Epithelial cell of prostate (primary cell): ENCODE data around the gene NTRK2.

Experiments used
- DNase-seq: peaks from one replicate; pipeline ENCODE4 v3.0.0-alpha.2; 2011; ENCODE audit warnings: low read depth, low spot score
- H3K27ac ChIP-seq: fragments of 450-650 bp; 2 replicates; pipeline ENCODE4 v1.5.1; 2017; ENCODE audit warnings: mild to moderate bottlenecking

Gene NTRK2

GRCh38 chr9:84722388-84722989 lies 53.0 kb downstream of the NTRK2 start:
- H3K27ac ChIP-seq: no peak overlapping the region
- no peak for DNase-seq

GRCh38 chr9:84723426-84723825 lies 53.9 kb downstream of the NTRK2 start:
- DNase-seq: no peak
- H3K27ac ChIP-seq: no peak overlapping the region

GRCh38 chr9:84731696-84732095 lies 62.2 kb downstream of the NTRK2 start:
- DNase-seq: no peak

GRCh38 chr9:84736081-84736480 lies 66.6 kb downstream of the NTRK2 start:
- DNase-seq: no peak
- no peak overlapping the region for H3K27ac ChIP-seq

More at GRCh38 chr9:84731696-84732095, 62.2 kb downstream of the NTRK2 start:
- no peak overlapping the region for H3K27ac ChIP-seq

GRCh38 chr9:84736536-84736935 lies 67.0 kb downstream of the NTRK2 start:
- no peak for DNase-seq
- H3K27ac ChIP-seq: no peak overlapping the region

GRCh38 chr9:84738353-84738752 lies 68.8 kb downstream of the NTRK2 start:
- DNase-seq: no peak
- no peak overlapping the region for H3K27ac ChIP-seq

- DNase-seq: no peak
- H3K27ac ChIP-seq: no peak overlapping the region
Observed at GRCh38 chr9:84742261-84742660, 72.7 kb downstream of the NTRK2 start.

- no peak for DNase-seq
- H3K27ac ChIP-seq: no peak overlapping the region
Observed at GRCh38 chr9:84744195-84744594, 74.7 kb downstream of the NTRK2 start.

- DNase-seq: no peak
Observed at GRCh38 chr9:84744726-84745125, 75.2 kb downstream of the NTRK2 start.

GRCh38 chr9:84748112-84748511 lies 78.6 kb downstream of the NTRK2 start:
- no peak overlapping the region for H3K27ac ChIP-seq
- DNase-seq: no peak

More at GRCh38 chr9:84744726-84745125, 75.2 kb downstream of the NTRK2 start:
- no peak overlapping the region for H3K27ac ChIP-seq

- peak; percentile 37 for DNase-seq
- no peak overlapping the region for H3K27ac ChIP-seq
Observed at GRCh38 chr9:84750152-84750865, 80.8 kb downstream of the NTRK2 start.

- peak; percentile 54 for DNase-seq
- no peak overlapping the region for H3K27ac ChIP-seq
Observed at GRCh38 chr9:84751921-84752320, 82.4 kb downstream of the NTRK2 start.

GRCh38 chr9:84754461-84754860 lies 84.9 kb downstream of the NTRK2 start:
- H3K27ac ChIP-seq: no peak overlapping the region
- DNase-seq: no peak

- DNase-seq: no peak
- H3K27ac ChIP-seq: no peak overlapping the region
Observed at GRCh38 chr9:84754881-84755280, 85.4 kb downstream of the NTRK2 start.

GRCh38 chr9:84755380-84755779 lies 85.9 kb downstream of the NTRK2 start:
- no peak overlapping the region for H3K27ac ChIP-seq
- no peak for DNase-seq

GRCh38 chr9:84756171-84756570 lies 86.6 kb downstream of the NTRK2 start:
- no peak for DNase-seq
- H3K27ac ChIP-seq: no peak overlapping the region

GRCh38 chr9:84756731-84757130 lies 87.2 kb downstream of the NTRK2 start:
- H3K27ac ChIP-seq: no peak overlapping the region
- no peak for DNase-seq

GRCh38 chr9:84758817-84759216 lies 89.3 kb downstream of the NTRK2 start:
- no peak for DNase-seq
- H3K27ac ChIP-seq: no peak overlapping the region

GRCh38 chr9:84759300-84759750 lies 89.8 kb downstream of the NTRK2 start:
- H3K27ac ChIP-seq: no peak overlapping the region
- peak; percentile 58 for DNase-seq

- no peak for DNase-seq
- no peak overlapping the region for H3K27ac ChIP-seq
Observed at GRCh38 chr9:84759804-84760203, 90.3 kb downstream of the NTRK2 start.

GRCh38 chr9:84761137-84761808 lies 91.7 kb downstream of the NTRK2 start:
- DNase-seq: no peak
- no peak overlapping the region for H3K27ac ChIP-seq
